T-helper 2 cell (primary cell): Measurements from ENCODE around the gene HES3.

Source experiments
- DNase-seq, 5 experiments: peaks; one replicate each; pipeline versions ENCODE4 v3.0.0 to v3.0.0-alpha.2; 2012 to 2022
- total RNA-seq, 2 donors: gene quantifications; one replicate each; lab custom pipeline; 2026; lab: John Stamatoyannopoulos, UW

Gene HES3
- 0 reads per million in 2 donors for total RNA-seq

GRCh38 chr1:6243993-6244392, at the start of gene HES3:
Gene HES3, plus strand, starts transcription at chr1:6244179. Its CDS starts 187 bp downstream, at chr1:6244366.
- no peak for DNase-seq

DNA sequence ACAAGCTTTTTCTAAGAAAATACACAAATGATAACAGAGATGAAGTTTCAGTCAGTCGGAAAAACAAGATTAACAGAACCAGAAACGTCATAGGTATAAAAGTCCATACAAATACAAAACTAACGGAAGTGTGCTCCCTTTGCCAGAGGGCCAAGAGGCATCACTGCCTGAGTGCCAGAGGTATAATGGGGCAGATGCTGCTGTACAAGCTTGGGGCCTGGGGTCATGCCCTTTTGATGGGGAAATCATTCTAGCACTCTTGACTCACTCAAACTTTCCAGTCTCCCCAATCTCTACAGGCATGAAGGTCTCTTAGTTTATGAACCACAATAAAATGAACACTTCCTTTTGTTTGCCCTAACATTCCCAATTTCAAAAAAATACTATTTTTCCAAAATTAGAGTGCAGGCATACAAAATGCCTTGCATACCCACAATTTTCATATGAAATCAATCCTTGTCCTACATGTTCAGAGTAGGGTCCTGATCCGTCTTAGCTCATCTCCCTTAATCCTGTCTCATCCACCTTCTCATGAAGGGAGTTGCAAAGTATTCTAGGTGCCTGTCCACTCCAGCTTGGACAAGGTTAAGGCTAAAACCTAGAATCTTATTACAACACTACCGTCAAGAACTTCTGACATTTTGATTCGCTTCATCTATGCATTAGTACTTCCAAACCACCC, 46.1 kb upstream of the HES3 start:
- no peak for DNase-seq

DNA sequence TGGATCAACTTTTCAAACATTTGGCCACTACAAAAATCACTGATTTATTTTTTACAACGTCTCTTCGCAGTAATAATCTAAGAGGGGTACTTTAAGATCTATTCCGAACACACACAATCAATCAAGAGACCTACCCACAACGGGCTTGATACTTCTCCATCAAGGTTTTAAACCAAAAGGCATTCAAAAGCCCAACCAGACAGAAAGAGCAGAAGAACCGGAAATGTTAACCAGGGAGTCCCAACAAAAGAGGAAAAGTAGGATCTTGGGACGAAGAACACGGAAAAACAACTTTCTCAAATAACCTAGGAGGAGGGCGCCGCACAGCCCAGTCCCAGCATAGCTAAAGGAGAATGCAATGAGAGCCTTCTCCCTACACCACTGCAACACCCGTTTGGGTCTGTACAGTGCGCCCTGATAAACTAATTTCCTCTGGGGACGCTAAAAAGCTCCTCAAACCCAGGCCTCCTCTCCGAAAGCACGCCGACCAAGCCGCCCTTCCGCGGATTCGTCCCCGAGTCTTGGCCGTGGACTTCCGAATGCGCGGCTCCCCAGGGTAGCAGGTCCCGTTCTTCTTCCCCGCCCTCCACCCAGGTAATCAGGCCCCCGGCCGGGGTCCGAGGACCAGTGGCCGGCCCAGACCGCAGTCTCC, 45.2 kb upstream of the HES3 start:
- DNase-seq, result peak in 1 of 5 experiments; percentile 41

- peak; percentile 80 to 100 (median 96) for DNase-seq
These were observed 44.4 kb upstream of the HES3 start, which contains the start of gene RPL22 for GRCh38 chr1:6199298-6200187. Gene RPL22, minus strand, starts transcription at chr1:6199595. Its CDS starts 22 bp downstream, at chr1:6199573.

DNA sequence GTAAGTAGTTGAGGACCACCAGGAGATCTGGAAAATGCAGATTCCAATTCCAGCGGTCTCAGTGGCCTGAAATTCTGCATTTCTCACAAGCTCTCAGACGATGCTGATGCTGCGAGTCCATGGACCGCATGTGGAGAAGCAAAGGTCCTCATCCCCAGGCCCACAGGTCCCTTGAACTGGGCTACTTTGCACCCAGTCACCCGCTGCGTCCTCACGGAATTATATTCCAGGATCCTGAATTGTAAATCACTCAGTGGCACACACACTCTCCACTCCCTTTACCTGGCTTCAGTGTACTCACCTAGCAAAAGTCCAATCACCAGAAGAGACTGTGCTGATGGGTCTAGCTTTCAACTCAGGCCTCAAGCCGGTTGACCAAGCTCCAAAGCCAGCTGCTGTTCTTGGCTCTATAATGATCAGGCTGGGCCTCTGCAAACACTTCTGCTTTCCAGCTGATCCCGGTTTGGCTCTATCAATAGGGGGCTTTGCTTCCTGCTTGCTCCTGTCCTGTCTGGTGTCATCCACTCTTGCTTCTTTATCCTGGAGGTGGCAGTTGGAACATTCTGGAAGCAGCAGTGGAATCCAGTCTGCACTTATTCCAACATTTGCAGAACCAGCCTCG, 43.7 kb upstream of the HES3 start:
- no peak for DNase-seq

DNA sequence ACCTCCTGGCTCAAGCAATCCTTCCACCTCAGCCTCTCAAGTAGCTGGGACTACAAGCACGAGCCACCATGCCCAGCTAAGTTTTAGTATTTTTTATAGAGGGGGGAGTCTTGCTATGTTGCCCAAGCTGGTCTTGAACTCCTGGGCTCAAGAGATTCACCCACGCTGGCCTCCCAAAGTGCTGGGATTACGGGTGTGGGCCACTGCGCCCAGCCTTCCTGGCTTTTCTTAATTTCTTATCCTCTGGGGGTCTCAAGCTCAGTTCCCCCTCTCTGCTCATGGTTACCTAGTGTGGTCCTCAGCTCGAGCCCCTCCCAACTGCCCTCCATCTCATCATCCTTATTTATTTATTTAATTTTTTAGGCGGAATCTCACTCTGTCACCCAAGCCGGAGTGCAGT, 41.7 kb upstream of the HES3 start:
- DNase-seq, result no peak

- DNase-seq, result peak; percentile 34 to 68 (median 53)
These were observed 38.0 kb upstream of the HES3 start, which contains the start of gene RNF207 for GRCh38 chr1:6205849-6206519. Gene RNF207, plus strand, starts transcription at chr1:6206119. Its CDS starts 417 bp downstream, at chr1:6206536.

- no peak for DNase-seq
These were observed 37.5 kb upstream of the HES3 start for GRCh38 chr1:6206520-6206855.

GRCh38 chr1:6207075-6207885, 36.7 kb upstream of the HES3 start:
- no peak for DNase-seq

- DNase-seq, result no peak
These were observed 36.1 kb upstream of the HES3 start for GRCh38 chr1:6207921-6208320.

GRCh38 chr1:6208723-6209660, 35.0 kb upstream of the HES3 start:
- DNase-seq, result peak in 1 of 5 experiments; percentile 44

- DNase-seq, result peak in 1 of 5 experiments; percentile 32
These were observed 34.1 kb upstream of the HES3 start for GRCh38 chr1:6209661-6210580.

GRCh38 chr1:6210591-6211355, 33.2 kb upstream of the HES3 start:
- DNase-seq, result no peak

GRCh38 chr1:6211731-6212130, 32.2 kb upstream of the HES3 start:
- no peak for DNase-seq

GRCh38 chr1:6212193-6212959, 31.6 kb upstream of the HES3 start:
- no peak for DNase-seq

DNA sequence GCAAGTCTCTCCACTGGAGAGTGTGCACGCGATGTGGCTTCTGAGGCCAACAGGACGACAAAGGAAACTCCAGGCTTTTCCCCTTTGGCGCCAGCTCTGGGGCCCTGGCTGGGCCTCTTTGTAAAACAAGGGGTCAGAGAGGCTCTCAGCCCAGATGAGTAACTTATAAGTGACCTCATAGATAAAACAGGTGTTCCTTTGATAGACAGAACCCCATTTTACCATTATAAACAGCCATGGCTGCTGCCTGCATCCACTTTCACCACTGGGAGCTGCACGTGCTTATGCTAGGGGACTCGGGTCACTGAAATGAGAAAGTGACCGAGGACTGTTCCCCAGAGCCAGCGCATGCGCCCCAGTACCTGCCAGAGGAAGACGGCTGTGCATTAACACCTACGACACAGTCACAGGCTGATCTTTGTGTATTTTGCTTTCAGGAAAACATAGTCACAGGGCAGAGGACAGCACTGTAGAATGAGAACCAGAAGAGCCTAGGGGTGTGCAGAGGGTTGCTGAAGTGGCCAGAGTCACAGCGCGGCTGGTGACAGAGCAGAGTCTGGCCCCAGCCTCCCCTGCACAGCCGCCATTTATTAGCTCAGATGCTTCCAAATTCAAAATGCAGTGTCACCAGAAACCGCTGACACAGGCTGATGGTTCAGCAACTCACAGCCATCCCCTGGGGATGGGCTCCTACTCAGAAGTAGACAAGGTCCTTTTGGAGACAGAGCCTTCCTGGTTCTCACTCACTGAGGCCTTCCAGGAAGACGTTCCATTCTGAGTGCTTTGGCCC, 25.4 kb upstream of the HES3 start:
- DNase-seq, result no peak
